GM12891 (cell line): Measurements from ENCODE around the gene OR52I1.
A peak's percentile ranks its signal among the peaks of the same experiment; 100 is the strongest.

ENCODE experiments used
- DNase-seq: peaks from one replicate; pipeline ENCODE4 v3.0.0; 2011; ENCODE audit warnings: low spot score; ENCODE audit not compliant: insufficient read length
- FAIRE-seq: peaks from 2 replicates; lab custom pipeline; 2011; peaks lifted over from hg19 to GRCh38; lab: Jason Lieb, UNC
- PAX5 ChIP-seq: IDR thresholded peaks from 2 replicates; pipeline ENCODE4 v1.6.1; 2011; ENCODE audit warnings: low read length, moderate library complexity, mild to moderate bottlenecking; ENCODE audit not compliant: insufficient read depth, severe bottlenecking
- POLR2A ChIP-seq: IDR thresholded peaks from 2 replicates; pipeline ENCODE4 v1.6.1; 2011; ENCODE audit warnings: low read depth, low read length, control low read depth
- POLR2AphosphoS5 ChIP-seq: IDR thresholded peaks from 2 replicates; pipeline ENCODE4 v1.6.1; 2011; ENCODE audit warnings: low read depth, low read length, control low read depth
- POU2F2 ChIP-seq: IDR thresholded peaks from 2 replicates; pipeline ENCODE4 v1.6.1; 2011; ENCODE audit warnings: low read depth, mild to moderate bottlenecking, control low read depth, low read length, moderate library complexity
- SPI1 ChIP-seq: IDR thresholded peaks from 2 replicates; pipeline ENCODE4 v1.6.1; 2011; ENCODE audit warnings: low read depth, low read length, control low read depth
- TAF1 ChIP-seq: IDR thresholded peaks from 2 replicates; pipeline ENCODE4 v1.6.1; 2011; ENCODE audit warnings: low read depth, low read length, control low read depth

OR52I1 gene

DNA sequence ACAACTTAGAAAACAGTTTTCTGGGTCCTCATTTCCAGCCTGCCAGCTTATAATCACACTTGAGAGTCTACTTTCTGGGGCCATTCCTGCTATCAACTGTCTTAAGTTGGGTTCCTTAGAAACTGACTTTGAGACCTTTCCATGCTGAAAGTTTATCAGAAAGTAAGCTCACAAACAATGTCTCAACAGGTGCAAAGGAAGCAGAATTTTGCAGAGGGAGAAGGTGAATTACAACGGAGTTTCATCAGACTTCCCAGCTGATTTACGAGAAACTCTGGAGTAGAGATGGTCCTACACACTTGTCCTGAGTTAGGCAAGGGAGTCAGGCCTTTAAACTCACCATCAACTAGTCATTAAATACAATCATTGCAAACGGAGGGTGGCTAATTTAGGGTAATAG lies 17.0 kb upstream of the OR52I1 start:
- DNase-seq: no peak
- TF ChIP-seq POLR2A (no peak), POLR2AphosphoS5 (no peak), SPI1 (no peak), TAF1 (no peak), PAX5 (no peak), POU2F2 (no peak)
- no peak for FAIRE-seq

DNA sequence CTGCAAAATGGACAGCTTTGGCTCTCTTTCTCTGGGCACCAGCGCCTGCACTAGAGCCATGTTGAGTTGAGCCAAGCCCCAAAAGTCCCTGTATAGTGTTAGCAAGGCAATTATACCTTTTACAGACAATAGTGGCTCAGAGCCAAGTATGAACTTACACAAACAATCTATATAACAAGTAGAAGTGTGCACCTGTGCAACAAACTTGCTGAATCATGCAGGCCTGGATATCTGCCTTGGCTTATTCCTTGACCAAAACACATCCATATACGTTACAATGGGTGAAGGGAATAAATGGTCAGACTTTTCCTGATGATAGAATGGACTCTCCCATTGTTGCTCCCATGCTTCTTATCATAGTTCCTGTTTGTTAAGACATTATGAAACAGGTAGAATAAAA lies 16.1 kb upstream of the OR52I1 start:
- no peak for DNase-seq
- no peak for TF ChIP-seq TAF1
- no peak for TF ChIP-seq POLR2A
- TF ChIP-seq POU2F2: no peak
- TF ChIP-seq POLR2AphosphoS5: no peak
- no peak for TF ChIP-seq SPI1
- no peak for TF ChIP-seq PAX5
- FAIRE-seq: no peak

DNA sequence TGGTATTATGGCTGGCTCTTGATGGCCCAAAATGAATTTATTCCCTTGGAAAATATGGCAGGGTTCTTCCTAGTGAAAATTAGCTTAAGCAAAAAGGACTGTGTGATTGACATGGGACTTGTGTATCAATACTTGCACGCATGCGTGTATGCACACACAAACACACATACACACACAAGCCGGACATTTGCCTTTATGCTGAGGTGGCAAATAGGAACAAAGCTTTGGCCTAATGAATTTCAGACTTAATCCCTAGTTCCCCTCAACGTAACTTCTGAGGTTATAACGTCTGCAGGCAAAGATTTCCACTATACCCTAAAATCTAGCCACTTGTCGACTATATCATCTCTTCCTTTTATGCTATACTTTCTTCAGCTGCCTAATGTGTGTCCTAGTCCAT lies 15.2 kb upstream of the OR52I1 start:
- no peak for TF ChIP-seq TAF1
- no peak for TF ChIP-seq SPI1
- no peak for TF ChIP-seq POLR2AphosphoS5
- no peak for TF ChIP-seq POU2F2
- TF ChIP-seq PAX5: no peak
- TF ChIP-seq POLR2A: no peak
- FAIRE-seq (no peak), DNase-seq (no peak)

DNA sequence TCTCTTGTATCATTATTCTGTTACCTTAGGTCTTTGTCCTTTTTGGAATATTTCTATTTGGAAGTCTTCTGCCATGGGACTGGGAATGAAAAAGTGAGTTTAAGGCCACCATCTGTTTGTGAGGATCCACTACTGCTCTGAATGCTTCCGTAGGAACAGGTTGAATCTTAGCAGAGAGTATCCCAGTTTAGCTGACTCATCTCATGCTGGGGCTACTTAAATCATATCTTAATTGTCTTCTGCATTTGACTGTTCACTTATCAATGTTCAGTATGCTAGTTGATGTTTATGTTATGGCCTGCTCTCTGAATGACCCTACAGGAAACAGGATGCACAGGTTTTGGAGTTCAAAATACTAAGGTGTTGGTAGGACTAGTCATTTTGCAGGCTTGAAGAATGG lies 13.7 kb upstream of the OR52I1 start:
- DNase-seq (no peak), FAIRE-seq (no peak)
- TF ChIP-seq POLR2A: no peak
- TF ChIP-seq POU2F2: no peak
- TF ChIP-seq SPI1: no peak
- TF ChIP-seq PAX5: no peak
- TF ChIP-seq TAF1: no peak
- no peak for TF ChIP-seq POLR2AphosphoS5

DNA sequence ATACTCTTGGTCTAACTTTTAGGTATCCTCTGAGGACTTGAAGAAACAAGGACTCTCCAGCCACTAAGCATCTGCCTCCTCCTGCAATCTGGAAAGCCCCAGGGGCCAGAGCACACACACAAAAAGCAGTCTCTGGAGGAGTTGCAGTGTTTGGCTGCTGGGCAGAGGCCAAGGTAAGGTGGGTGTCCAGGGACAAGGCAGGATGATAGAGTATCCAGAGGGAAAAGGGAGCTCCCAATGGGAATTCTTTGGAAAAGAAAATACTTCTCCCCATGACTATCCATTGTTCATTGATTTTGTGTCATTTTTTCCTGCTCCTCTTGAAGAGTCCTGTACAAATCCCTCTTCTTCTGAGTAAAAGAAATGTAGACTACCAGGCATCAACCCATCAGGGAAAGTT lies 12.4 kb upstream of the OR52I1 start, which contains the start of gene OR52I2:
Gene OR52I2, plus strand, starts transcription at position 301 of the 400 bp plus-strand sequence.
- DNase-seq (no peak), FAIRE-seq (no peak)
- TF ChIP-seq POLR2A (no peak), TAF1 (no peak), PAX5 (no peak), POU2F2 (no peak), SPI1 (no peak), POLR2AphosphoS5 (no peak)

DNA sequence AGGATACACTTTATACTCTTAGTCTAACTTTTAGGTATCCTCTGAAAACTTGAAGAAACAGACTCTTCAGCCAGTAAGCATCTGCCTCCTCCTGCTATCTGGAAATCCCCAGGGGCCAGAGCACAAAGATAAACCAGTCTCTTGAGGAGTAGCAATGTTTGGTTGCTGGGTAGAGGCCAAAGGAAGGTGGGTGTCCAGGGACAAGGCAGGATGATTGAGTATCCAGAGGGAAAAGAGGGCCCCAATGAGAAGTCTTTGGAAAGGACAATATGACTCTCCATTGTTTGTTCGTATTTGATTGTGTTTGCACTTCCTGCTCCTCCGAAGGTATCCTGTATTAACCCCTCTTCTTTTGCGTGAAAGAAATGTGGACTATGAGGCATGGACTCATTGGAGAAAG lies 4.8 kb upstream of the OR52I1 start:
- FAIRE-seq (no peak), DNase-seq (no peak)
- no peak for TF ChIP-seq POLR2A
- TF ChIP-seq PAX5: no peak
- no peak for TF ChIP-seq SPI1

DNA sequence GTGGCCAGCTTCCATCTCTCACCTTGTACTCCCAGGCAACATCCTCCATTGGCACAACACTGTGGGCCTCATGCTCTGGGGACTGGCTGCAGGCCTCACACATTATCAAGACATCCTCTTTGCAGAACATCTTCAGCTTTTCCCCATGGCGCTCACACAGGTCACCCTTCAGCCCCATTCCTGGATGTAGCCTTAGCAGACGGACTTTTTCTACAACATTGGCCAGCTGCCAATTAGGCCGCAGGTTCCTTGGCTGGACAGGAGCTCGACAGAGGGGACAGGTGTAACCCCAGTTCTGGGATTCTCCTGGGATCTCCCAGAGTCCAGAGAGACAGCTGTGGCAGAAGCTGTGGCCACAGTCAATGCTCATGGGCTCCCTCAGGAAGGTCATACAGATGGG lies 11.2 kb downstream of the OR52I1 start:
- DNase-seq (no peak), FAIRE-seq (no peak)

DNA sequence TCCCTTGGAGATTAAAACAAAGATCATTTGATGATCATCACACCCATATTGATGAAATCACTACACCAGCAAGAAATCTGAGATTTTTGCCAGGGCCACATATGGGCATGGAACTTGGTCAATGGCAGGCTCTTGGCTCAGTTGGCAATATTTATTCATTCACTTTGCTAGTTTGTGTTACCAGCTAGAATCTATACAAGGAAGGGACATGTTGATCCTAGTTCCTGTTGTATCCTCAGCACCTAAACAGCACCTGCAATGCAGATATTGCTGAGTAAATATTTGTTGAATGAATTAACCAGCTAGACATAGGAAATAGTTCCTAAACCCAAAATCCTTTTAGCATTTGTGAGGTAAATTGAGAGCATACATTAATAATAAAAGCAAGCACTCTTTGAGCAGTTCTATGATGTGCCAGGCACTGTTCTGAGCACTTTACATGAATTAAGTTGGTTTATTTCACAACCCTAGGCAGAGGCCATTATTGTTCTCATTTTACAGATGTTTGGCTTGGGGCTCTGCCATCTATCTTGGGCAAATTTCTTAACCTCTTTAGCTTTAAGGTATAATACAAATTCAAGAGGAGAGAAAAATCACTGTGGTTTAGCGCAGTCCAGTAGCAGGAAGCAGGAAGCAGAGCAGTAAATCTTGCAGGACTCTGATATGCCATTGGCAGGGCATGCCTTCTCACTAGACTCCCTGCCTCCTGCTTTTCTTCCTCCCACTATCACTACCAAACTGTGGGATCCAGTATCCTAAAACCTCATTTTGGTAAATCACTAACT lies 12.6 kb downstream of the OR52I1 start:
- FAIRE-seq (no peak), DNase-seq (no peak)
- no peak for TF ChIP-seq SPI1
- TF ChIP-seq POLR2A: no peak
- TF ChIP-seq TAF1: no peak
- TF ChIP-seq POU2F2: no peak
- TF ChIP-seq PAX5: no peak
- TF ChIP-seq POLR2AphosphoS5: no peak

More for the DNA sequence above, 11.2 kb downstream of the OR52I1 start:
- TF ChIP-seq POLR2AphosphoS5: no peak
- no peak for TF ChIP-seq POU2F2
- no peak for TF ChIP-seq TAF1
- no peak for TF ChIP-seq POLR2A
- TF ChIP-seq PAX5: no peak
- no peak for TF ChIP-seq SPI1

DNA sequence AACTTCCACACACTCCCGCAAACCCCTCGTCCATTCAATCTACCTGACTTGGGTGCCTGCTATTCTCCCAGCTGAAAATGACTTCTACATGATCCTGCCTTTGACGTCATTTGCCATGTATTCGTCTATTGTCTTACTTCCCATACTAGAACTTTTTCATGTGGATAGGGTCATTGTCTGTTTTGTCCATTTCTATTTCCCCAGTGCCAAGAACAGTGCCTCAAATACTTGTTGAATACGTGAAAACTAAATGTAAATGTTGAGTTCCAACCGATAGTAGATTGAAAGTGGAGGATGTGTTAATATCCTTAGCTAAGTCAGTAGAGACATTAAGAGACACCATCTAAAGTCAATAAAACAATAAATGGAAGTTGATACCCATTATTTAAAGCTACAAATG lies 13.3 kb downstream of the OR52I1 start:
- FAIRE-seq (peak; percentile 82), DNase-seq (no peak)
- TF ChIP-seq POU2F2: no peak
- no peak for TF ChIP-seq POLR2A
- TF ChIP-seq SPI1: no peak
- TF ChIP-seq TAF1: no peak
- TF ChIP-seq PAX5: no peak
- no peak for TF ChIP-seq POLR2AphosphoS5
